PFSK-1 (cell line): ENCODE data around the gene FRZB.

Source experiments
- FOXP2 ChIP-seq: optimal IDR thresholded peaks from 2 replicates; pipeline ENCODE3; 2011; ENCODE audit warnings: borderline replicate concordance, control low read depth, inconsistent platforms; ENCODE audit not compliant: insufficient read depth; ENCODE audit errors: extremely low read length, extremely low read depth
- POLR2AphosphoS5 ChIP-seq: IDR thresholded peaks from 2 replicates; pipeline ENCODE4 v1.6.1; 2012; ENCODE audit warnings: low read depth, mild to moderate bottlenecking, control low read depth, low read length, moderate library complexity

DNA sequence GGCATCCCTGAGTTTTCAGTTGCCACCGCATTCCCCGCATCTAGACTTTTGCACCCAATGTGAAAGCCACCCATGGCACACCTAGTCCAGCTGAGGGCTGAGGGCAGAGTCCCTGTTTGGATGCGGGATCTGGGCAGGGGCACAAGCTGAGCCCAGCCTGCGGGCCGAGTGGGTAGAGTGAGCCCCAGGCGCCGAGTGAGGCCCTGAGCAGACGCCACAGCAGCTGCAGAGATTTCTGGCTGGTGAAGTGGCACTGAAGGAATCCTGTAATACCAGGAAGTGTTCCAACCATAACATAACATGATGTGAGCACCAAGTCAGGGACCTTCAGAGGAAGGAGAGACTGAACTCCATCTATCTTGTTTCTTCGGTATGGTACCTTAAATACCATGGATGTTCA is 27.7 kb upstream of the FRZB start:
- TF ChIP-seq POLR2AphosphoS5 (no peak), FOXP2 (no peak)
